AG04450 (cell line): ENCODE data around the gene CLDN9. TPM values are rescaled to one million over a fixed set of nuclear protein-coding genes. Genes with fewer than 3 reads are reported as not detected.
A peak's percentile ranks its signal among the peaks of the same experiment; 100 is the strongest.

Source experiments
- CTCF ChIA-PET: fragments of 300-600, 350-600 bp; formaldehyde crosslinking; extraction: SDS; loops from one replicate; lab custom pipeline; 2022; ENCODE audit warnings: antibody characterized with exemption, inconsistent platforms; lab: Charles Lee
- POLR2A ChIA-PET: fragments of 350-600 bp; formaldehyde crosslinking; extraction: SDS; loops from one replicate; lab custom pipeline; 2021; ENCODE audit warnings: antibody characterized with exemption, inconsistent platforms; lab: Yijun Ruan, JAX
- DNase-seq: peaks from one replicate; pipeline ENCODE4 v3.0.0-alpha.2; 2011; ENCODE audit warnings: low read depth, low spot score
- H3K27ac ChIP-seq: one replicate; pipeline ENCODE4 v1.5.1; 2012; ENCODE audit warnings: low read depth, low read length, control low read depth
- H3K27me3 ChIP-seq: one replicate; pipeline ENCODE4 v1.6.0; 2012; ENCODE audit warnings: low read length; ENCODE audit not compliant: control insufficient read depth, insufficient read depth
- H3K4me3 ChIP-seq: 2 replicates; pipeline ENCODE4 v1.5.1; 2011; ENCODE audit warnings: mild to moderate bottlenecking, low read depth, low read length, control low read depth
- H3K9me3 ChIP-seq: 2 replicates; pipeline ENCODE4 v1.5.1; 2012; ENCODE audit warnings: low read length; ENCODE audit not compliant: control insufficient read depth, insufficient read depth
- polyA plus RNA-seq: library from polyadenylated mRNA; depleted of rRNA; stranded (reverse); fragments of >200 nt; gene quantifications from 2 replicates; pipeline ENCODE4 v1.2.3, GENCODE V29; 2011; rRNA removed
- small RNA-seq: library from RNA; depleted of rRNA; stranded (forward); fragments of <200 nt; gene quantifications from one replicate; pipeline ENCODE3, GENCODE V24; 2012; ENCODE audit warnings: low read depth; ENCODE audit not compliant: insufficient read length
- TF ChIP-seq, protein P1 (sequence below): IDR thresholded peaks from 2 replicates; pipeline ENCODE4 v1.5.1; 2011; ENCODE audit warnings: low read depth, low read length, control low read depth, inconsistent platforms

Gene CLDN9
- polyA plus RNA-seq, 1 experiment, result not detected

DNA sequence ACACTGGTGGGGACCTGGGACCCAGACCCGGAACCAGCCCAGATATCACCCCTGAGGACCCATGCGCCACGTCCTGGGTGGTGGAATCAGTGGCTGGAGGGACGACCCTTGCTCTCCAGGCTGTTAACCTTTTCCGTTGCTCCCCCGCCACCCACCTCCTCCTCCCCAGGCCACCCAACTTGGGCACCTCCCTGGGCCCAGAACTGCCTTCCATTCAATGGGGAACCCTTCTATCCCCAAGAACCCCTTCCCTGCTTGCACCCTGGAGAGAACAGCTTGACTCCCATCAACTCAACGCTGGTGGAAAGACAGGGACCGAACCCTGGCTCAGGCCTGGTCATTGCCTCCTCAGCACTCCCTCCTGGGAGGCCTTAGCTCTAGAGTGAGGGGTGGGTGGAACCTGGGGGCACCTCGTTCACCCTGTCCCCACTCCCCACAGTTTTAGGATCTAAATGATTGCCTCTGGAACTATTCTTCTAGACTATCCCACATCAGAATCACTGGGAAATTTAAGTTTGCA lies 47.1 kb downstream of the CLDN9 start:
- H3K27ac ChIP-seq, result peak overlapping the region; percentile 57
- TF ChIP-seq, protein P1, sequence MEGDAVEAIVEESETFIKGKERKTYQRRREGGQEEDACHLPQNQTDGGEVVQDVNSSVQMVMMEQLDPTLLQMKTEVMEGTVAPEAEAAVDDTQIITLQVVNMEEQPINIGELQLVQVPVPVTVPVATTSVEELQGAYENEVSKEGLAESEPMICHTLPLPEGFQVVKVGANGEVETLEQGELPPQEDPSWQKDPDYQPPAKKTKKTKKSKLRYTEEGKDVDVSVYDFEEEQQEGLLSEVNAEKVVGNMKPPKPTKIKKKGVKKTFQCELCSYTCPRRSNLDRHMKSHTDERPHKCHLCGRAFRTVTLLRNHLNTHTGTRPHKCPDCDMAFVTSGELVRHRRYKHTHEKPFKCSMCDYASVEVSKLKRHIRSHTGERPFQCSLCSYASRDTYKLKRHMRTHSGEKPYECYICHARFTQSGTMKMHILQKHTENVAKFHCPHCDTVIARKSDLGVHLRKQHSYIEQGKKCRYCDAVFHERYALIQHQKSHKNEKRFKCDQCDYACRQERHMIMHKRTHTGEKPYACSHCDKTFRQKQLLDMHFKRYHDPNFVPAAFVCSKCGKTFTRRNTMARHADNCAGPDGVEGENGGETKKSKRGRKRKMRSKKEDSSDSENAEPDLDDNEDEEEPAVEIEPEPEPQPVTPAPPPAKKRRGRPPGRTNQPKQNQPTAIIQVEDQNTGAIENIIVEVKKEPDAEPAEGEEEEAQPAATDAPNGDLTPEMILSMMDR, result no peak
- H3K27me3 ChIP-seq, result no peaks in the 10 kb centered on the region
- H3K4me3 ChIP-seq, result peak overlapping the region; percentile 57
- DNase-seq, result no peak
- no peaks in the 10 kb centered on the region for H3K9me3 ChIP-seq
- CTCF ChIA-PET, result interaction anchor here (0.6 to 2.7 kb wide), 19 partner anchors 11 to 1442 kb away, joined by 3 to 57 read pairs (median 5); no protein-coding TSS in a partner anchor
- POLR2A ChIA-PET, result no interaction called here

DNA sequence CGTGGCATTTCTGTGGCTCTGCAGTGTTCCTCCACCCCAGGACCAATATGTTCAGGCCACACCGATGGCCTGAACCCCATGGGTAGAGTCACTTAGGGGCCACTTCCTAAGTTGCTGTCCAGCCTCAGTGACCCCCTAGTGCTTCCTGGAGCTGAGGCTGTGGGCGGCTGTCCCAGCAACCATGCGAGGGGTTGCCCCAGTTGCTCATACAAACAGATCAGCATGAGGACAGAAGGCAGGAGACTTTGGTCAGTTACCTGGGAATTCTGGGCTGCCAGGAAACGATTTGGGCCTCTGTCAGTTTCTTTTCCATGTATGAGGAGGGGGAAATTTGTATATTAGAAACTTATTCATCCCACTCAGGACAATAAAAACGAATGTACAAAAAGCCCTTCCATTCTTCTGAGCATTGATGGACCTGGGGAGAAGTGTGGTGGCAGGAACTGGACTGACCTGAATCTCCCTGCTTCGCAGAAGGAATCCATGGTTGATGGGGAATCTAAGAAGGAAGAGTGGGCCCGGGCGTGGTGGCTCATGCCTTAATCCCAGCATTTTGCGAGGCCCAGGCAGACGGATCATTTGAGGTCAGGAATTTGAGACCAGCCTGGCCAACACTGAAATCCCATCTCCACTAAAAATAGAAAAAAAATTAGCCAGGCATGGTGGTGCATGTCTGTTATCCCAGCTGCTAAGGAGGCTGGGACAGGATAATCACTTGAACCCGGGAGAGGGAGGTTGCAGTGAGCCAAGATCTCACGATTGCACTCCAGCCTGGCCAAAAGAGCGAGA lies 47.8 kb downstream of the CLDN9 start:
- CTCF ChIA-PET, result interaction anchor here (0.6 to 2.7 kb wide), 3 partner anchors 16 to 1441 kb away, joined by 3 to 57 read pairs (median 7); no protein-coding TSS in a partner anchor
- no peak for DNase-seq
- no peak overlapping the region for H3K27ac ChIP-seq

DNA sequence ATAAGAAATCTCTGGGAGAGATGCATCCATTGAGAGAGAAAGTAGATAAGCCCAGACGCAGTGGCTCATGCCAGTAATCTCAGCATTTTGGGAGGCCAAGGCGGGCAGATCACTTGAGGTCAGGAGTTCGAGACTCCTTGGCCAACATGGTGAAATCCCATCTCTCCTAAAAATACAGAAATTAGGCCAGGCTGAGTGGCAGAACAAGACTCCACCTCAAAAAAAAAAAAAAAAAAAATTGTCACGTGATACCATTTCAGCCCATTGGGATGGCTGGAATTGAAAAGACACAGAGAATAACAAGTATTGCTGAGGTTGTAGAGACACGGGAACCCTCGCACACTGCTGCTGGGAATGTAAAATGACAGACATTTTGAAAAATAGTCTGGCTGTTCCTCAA lies 49.8 kb downstream of the CLDN9 start:
- POLR2A ChIA-PET, result no interaction called here
- Histone ChIP-seq H3K4me3 (no peak overlapping the region), H3K27ac (no peak overlapping the region), H3K27me3 (no peaks in the 10 kb centered on the region), H3K9me3 (no peaks in the 10 kb centered on the region)
- CTCF ChIA-PET, result no interaction called here
- TF ChIP-seq, protein P1, result no peak
- no peak for DNase-seq

More for the DNA sequence above, 47.8 kb downstream of the CLDN9 start:
- TF ChIP-seq, protein P1, result no peak
- Histone ChIP-seq H3K4me3 (no peak overlapping the region), H3K9me3 (no peaks in the 10 kb centered on the region), H3K27me3 (no peaks in the 10 kb centered on the region)
- POLR2A ChIA-PET, result no interaction called here

DNA sequence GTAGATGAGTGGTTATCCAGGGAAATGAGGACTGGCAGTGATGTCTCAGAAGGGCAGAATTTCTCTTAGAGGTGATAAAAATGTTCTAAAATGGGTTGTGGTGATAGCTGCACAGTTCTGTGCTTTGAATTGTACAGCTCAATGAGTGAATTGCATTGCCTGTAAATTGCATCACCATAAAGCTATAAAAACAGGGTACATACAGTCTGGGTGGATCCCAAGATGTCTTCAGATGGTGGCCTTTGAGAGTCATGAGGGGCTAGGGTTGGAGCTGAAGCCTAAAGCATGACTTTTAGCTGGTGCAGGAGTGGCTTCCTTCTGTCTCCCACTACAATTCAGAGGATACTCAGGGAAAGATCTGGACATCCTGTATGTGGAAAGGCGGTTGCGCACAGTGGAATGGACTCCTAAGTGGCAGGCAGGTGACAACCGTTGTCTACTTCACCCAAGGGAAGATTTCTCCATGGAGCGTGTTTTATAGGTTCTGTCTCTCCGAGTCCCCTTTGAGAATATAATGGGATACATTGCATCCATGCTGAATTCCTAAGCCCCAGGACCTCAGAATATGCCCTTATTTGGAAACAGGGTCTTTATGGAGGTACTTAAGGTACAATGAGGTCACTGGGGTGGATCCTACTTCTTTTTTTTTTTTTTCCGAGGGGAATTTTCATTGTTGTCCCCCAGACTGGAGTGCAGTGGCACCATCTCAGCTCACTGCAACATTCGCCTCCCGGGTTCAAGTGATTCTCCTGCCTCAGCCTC lies 51.1 kb downstream of the CLDN9 start:
- POLR2A ChIA-PET, result no interaction called here

More for the DNA sequence above, 51.1 kb downstream of the CLDN9 start:
- no peak overlapping the region for H3K4me3 ChIP-seq
- CTCF ChIA-PET, result interaction anchor here (1.0 kb wide), 1 partner anchor 32 kb away, joined by 4 read pairs; no protein-coding TSS in a partner anchor
- no peak overlapping the region for H3K27ac ChIP-seq
- H3K27me3 ChIP-seq, result no peaks in the 10 kb centered on the region
- TF ChIP-seq, protein P1, result no peak
- no peaks in the 10 kb centered on the region for H3K9me3 ChIP-seq
- no peak for DNase-seq

Small RNA genes within 50 kb of the gene (small RNA-seq; reads per million reads assigned to genes)
- gene LINC00514, result not detected

Other genes starting within 250 kb of the CLDN9 start
- 146 and 230 TPM in 2 replicates for gene ELOB, start 235.6 kb upstream of the CLDN9 start, polyA plus RNA-seq
- not detected in 2 replicates for gene PRSS33, start 225.4 kb upstream of the CLDN9 start, polyA plus RNA-seq
- gene PRSS41, start 214.5 kb upstream of the CLDN9 start, polyA plus RNA-seq, result not detected in 2 replicates
- 0.17 and 0.47 TPM in 2 replicates for gene PRSS21, start 195.7 kb upstream of the CLDN9 start, polyA plus RNA-seq
- gene ZG16B, start 182.6 kb upstream of the CLDN9 start, polyA plus RNA-seq, result 0.40 and 0.48 TPM in 2 replicates
- 0.11 and 0.17 TPM in 2 replicates for gene PRSS22, start 154.8 kb upstream of the CLDN9 start, polyA plus RNA-seq
- gene FLYWCH2, start 129.7 kb upstream of the CLDN9 start, polyA plus RNA-seq, result 22.4 and 37.5 TPM in 2 replicates
- gene FLYWCH1, start 101.0 kb upstream of the CLDN9 start, polyA plus RNA-seq, result 15.1 and 19.8 TPM in 2 replicates
- gene KREMEN2, start 48.6 kb upstream of the CLDN9 start, polyA plus RNA-seq, result 0.04 TPM in 1 of 2 replicates, not detected in the other
- 1.2 and 1.9 TPM in 2 replicates for gene PAQR4, start 43.6 kb upstream of the CLDN9 start, polyA plus RNA-seq
- 1.2 and 1.3 TPM in 2 replicates for gene PKMYT1, start 32.5 kb upstream of the CLDN9 start, polyA plus RNA-seq
- gene CLDN6, start 5.3 kb downstream of the CLDN9 start, polyA plus RNA-seq, result 0.07 and 0.10 TPM in 2 replicates
- 67.3 and 97.1 TPM in 2 replicates for gene TNFRSF12A, start 7.4 kb downstream of the CLDN9 start, polyA plus RNA-seq
- gene HCFC1R1, start 11.0 kb downstream of the CLDN9 start, polyA plus RNA-seq, result 51.6 and 73.4 TPM in 2 replicates
- 14.5 and 16.7 TPM in 2 replicates for gene THOC6, start 11.1 kb downstream of the CLDN9 start, polyA plus RNA-seq
- not detected in 2 replicates for gene BICDL2, start 24.0 kb downstream of the CLDN9 start, polyA plus RNA-seq
- not detected in 2 replicates for gene MMP25, start 33.6 kb downstream of the CLDN9 start, polyA plus RNA-seq
- 30.3 and 37.9 TPM in 2 replicates for gene IL32, start 52.7 kb downstream of the CLDN9 start, polyA plus RNA-seq
- not detected in 2 replicates for gene ZSCAN10, start 86.4 kb downstream of the CLDN9 start, polyA plus RNA-seq
- 3.6 and 5.5 TPM in 2 replicates for gene ZNF205, start 99.7 kb downstream of the CLDN9 start, polyA plus RNA-seq
- 0.47 and 1.2 TPM in 2 replicates for gene ZNF213, start 122.1 kb downstream of the CLDN9 start, polyA plus RNA-seq
- 0.20 and 0.29 TPM in 2 replicates for gene OR1F1, start 175.3 kb downstream of the CLDN9 start, polyA plus RNA-seq
- 4.7 and 6.1 TPM in 2 replicates for gene ZNF200, start 222.2 kb downstream of the CLDN9 start, polyA plus RNA-seq
- gene MEFV, start 243.7 kb downstream of the CLDN9 start, polyA plus RNA-seq, result not detected in 2 replicates